ENCODE measurements around the gene RHOBTB3.

RHOBTB3 gene

GRCh38 chr5:95754545-95754944 lies 23.4 kb downstream of the RHOBTB3 start:
- Histone ChIP-seq H3K79me2 (ENCODE audit: insufficient read depth, low read length) (peaks cover 16% of the 10 kb centered on the region; the same call in 1 of the 2 replicates), H3K4me1 (ENCODE audit: insufficient read depth, low read length, poor library complexity, severe bottlenecking) (peaks cover 8% of the 10 kb centered on the region), H3K36me3 (ENCODE audit: insufficient read depth, low read length) (peaks cover 74% of the 10 kb centered on the region; the same call in 1 of the 2 replicates), H3K4me2 (ENCODE audit: low read depth, low read length, poor library complexity, severe bottlenecking) (no peak overlapping the region), H3K9ac (ENCODE audit: low read depth, low read length, poor library complexity, severe bottlenecking) (no peak overlapping the region), H4K20me1 (ENCODE audit: insufficient read depth, low read length, poor library complexity, severe bottlenecking) (no peaks in the 10 kb centered on the region), H2AFZ (ENCODE audit: low read length) (no peak overlapping the region), H3K9me3 (ENCODE audit: insufficient read depth, low read depth, low read length) (no peaks in the 10 kb centered on the region), H3F3A (ENCODE audit: low read depth) (no peaks in the 10 kb centered on the region), H3K27me3 (ENCODE audit: insufficient read depth, low read length, poor library complexity, severe bottlenecking) (no peaks in the 10 kb centered on the region), H3K9me2 (replicated peaks; ENCODE audit: low read depth, low read length) (no peaks in the 10 kb centered on the region), H3K4me3 (ENCODE audit: low read length, poor library complexity, severe bottlenecking) (no peak overlapping the region)
- TF ChIP-seq CTCF (conservative IDR thresholded peaks at IDR 0.05; ENCODE audit: low read length) = no peak
- no peak for TF ChIP-seq EZH2phosphoT487 (IDR thresholded peaks at IDR 0.05; ENCODE audit: borderline replicate concordance)

- Histone ChIP-seq H3K9me2 (replicated peaks; ENCODE audit: low read depth, low read length) (no peaks in the 10 kb centered on the region), H3F3A (ENCODE audit: low read depth) (no peaks in the 10 kb centered on the region), H3K36me3 (ENCODE audit: insufficient read depth, low read length) (peaks cover 34% of the 10 kb centered on the region; the same call in 1 of the 2 replicates), H2AFZ (ENCODE audit: low read length) (no peak overlapping the region), H3K9ac (ENCODE audit: low read depth, low read length, poor library complexity, severe bottlenecking) (no peak overlapping the region), H4K20me1 (ENCODE audit: insufficient read depth, low read length, poor library complexity, severe bottlenecking) (no peaks in the 10 kb centered on the region), H3K9me3 (ENCODE audit: insufficient read depth, low read depth, low read length) (no peaks in the 10 kb centered on the region), H3K4me2 (ENCODE audit: low read depth, low read length, poor library complexity, severe bottlenecking) (no peak overlapping the region), H3K4me1 (ENCODE audit: insufficient read depth, low read length, poor library complexity, severe bottlenecking) (peaks cover 38% of the 10 kb centered on the region), H3K4me3 (ENCODE audit: low read length, poor library complexity, severe bottlenecking) (no peak overlapping the region), H3K27me3 (ENCODE audit: insufficient read depth, low read length, poor library complexity, severe bottlenecking) (no peaks in the 10 kb centered on the region), H3K79me2 (ENCODE audit: insufficient read depth, low read length) (no peaks in the 10 kb centered on the region)
- TF ChIP-seq EZH2phosphoT487 (IDR thresholded peaks at IDR 0.05; ENCODE audit: borderline replicate concordance) (no peak), CTCF (conservative IDR thresholded peaks at IDR 0.05; ENCODE audit: low read length) (no peak)
Measured at GRCh38 chr5:95759005-95759404, 27.9 kb downstream of the RHOBTB3 start.

- TF ChIP-seq CTCF (conservative IDR thresholded peaks at IDR 0.05; ENCODE audit: low read length) = no peak
- TF ChIP-seq EZH2phosphoT487 (IDR thresholded peaks at IDR 0.05; ENCODE audit: borderline replicate concordance) = no peak
- Histone ChIP-seq H3K36me3 (ENCODE audit: insufficient read depth, low read length) (peaks cover 27% of the 10 kb centered on the region; the same call in 1 of the 2 replicates), H3K4me2 (ENCODE audit: low read depth, low read length, poor library complexity, severe bottlenecking) (peak overlapping the region; percentile 82), H3K79me2 (ENCODE audit: insufficient read depth, low read length) (no peaks in the 10 kb centered on the region), H3K4me1 (ENCODE audit: insufficient read depth, low read length, poor library complexity, severe bottlenecking) (peaks cover 38% of the 10 kb centered on the region), H3K9me3 (ENCODE audit: insufficient read depth, low read depth, low read length) (no peaks in the 10 kb centered on the region), H2AFZ (ENCODE audit: low read length) (no peak overlapping the region), H3F3A (ENCODE audit: low read depth) (no peaks in the 10 kb centered on the region), H3K9ac (ENCODE audit: low read depth, low read length, poor library complexity, severe bottlenecking) (no peak overlapping the region), H3K27me3 (ENCODE audit: insufficient read depth, low read length, poor library complexity, severe bottlenecking) (no peaks in the 10 kb centered on the region), H3K4me3 (ENCODE audit: low read length, poor library complexity, severe bottlenecking) (no peak overlapping the region), H4K20me1 (ENCODE audit: insufficient read depth, low read length, poor library complexity, severe bottlenecking) (no peaks in the 10 kb centered on the region), H3K9me2 (replicated peaks; ENCODE audit: low read depth, low read length) (no peaks in the 10 kb centered on the region)
Measured at GRCh38 chr5:95759634-95760033, 28.5 kb downstream of the RHOBTB3 start.
